GM18951 (cell line): Measurements from ENCODE around the gene SMCHD1.
"Not testable (repeated sequence)": the region's sequence is repeated elsewhere in the genome, so short reads cannot be mapped to it uniquely, and the experiment has no call there.

ENCODE experiments used
- POLR2A ChIP-seq: IDR thresholded peaks from 4 replicates; pipeline ENCODE4 v1.6.1; 2011; ENCODE audit warnings: mild to moderate bottlenecking; ENCODE audit not compliant: insufficient read length, insufficient read depth; ENCODE audit errors: extremely low read depth
- in situ Hi-C: fragments of 300-500 bp; cut with MboI; formaldehyde crosslinking; loops from one replicate; pipeline ENCODE4 v1.12.0; 2022; ENCODE audit warnings: low sequenced_read_pairs, mixed read lengths, inconsistent platforms; ENCODE audit not compliant: unreplicated experiment

The SMCHD1 gene

DNA sequence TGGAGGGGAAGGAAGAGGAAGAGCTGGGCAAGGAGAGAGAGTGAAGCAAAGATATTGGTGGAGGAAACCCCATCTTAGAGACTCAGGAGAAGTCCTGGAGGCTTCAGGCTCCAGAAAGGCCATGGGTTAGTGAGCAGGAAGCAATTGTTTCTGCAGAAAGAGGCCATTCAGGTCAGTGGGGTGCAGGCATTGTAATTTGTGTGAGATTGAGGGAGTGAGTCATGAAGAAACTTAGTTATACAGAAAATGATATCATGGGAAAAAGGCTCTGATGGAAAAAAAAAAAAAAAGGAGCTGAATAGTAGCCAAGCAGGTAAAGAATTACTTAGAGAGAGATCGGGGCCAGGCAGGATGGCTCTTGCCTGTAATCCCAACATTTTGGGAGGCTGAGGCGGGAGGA is 195.3 kb downstream of the SMCHD1 start:
- in situ Hi-C loops: no loop called here
- no peak for TF ChIP-seq POLR2A

DNA sequence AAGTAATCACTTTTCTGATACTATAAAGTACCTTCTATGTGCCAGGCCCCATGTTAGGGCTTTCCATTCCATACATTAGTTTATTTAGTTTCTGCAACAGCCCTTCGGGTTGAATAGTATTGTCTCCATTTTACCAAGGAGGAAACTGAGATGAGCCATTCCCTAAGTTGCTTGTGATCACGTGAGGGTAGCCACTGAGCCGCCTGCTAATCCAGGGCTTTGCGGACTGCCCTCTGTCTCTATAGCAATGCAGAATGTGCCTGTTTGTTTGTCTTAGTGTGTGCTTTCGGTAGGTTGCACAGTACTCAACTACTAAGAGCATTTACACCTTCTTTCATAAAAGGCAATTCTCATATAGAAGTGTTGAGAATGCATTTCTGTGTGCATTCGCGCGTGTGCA is 196.2 kb downstream of the SMCHD1 start:
- in situ Hi-C loops: no loop called here
- no peak for TF ChIP-seq POLR2A

DNA sequence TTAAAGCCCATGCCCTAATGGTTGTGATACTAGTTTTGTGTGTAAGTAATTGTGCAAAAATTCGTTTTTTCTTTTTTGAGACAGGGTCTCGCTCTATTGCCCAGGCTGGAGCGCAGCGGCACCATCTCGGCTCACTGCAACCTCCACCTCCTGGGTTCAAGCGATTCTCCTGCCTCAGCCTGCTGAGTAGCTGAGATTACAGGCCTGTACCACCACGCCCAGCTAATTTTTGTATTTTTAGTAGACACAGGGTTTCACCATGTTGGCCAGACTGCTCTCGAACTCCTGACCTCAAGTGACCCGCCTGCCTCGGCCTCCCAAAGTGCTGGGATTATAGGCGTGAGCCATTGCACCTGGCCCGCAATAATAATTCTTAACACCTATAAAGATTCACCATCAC is 196.9 kb downstream of the SMCHD1 start:
- in situ Hi-C loops: not testable (repeated sequence)

DNA sequence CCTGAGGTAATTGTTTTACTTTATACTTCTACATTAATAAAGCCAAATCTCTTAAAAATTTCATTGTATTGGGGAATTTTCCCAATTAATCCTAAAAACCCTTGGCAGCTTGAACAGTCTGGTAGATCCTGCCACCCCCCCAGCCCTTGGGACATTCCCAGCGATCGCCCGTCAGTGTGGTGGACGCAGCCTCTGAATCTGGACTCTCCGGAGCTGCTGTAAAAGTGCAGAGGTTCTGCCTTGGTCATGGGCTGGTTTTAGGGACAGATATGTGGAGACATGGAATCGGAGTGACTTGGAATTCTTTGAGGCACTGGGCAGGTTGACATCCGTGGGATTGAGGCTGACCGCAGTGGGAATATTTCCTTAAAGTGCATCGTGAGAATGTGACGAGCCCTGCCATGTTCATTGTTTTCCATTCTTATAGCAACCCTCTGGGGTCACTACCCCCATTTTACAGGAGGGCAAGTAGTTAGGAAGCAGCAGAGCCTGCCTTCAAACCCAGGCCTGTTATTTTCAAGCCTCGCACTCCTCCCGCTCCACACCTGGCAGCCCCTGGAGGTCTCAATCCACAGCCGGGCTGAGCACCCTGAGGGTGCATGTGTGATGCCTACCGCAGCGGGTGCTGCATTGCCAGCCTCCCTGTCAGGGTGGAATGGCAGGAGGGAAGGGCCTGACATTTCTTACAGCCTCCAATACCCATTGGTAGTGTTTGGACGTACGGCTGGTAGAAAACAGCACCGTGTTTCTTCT is 197.8 kb downstream of the SMCHD1 start:
- in situ Hi-C loops: no loop called here
- no peak for TF ChIP-seq POLR2A

DNA sequence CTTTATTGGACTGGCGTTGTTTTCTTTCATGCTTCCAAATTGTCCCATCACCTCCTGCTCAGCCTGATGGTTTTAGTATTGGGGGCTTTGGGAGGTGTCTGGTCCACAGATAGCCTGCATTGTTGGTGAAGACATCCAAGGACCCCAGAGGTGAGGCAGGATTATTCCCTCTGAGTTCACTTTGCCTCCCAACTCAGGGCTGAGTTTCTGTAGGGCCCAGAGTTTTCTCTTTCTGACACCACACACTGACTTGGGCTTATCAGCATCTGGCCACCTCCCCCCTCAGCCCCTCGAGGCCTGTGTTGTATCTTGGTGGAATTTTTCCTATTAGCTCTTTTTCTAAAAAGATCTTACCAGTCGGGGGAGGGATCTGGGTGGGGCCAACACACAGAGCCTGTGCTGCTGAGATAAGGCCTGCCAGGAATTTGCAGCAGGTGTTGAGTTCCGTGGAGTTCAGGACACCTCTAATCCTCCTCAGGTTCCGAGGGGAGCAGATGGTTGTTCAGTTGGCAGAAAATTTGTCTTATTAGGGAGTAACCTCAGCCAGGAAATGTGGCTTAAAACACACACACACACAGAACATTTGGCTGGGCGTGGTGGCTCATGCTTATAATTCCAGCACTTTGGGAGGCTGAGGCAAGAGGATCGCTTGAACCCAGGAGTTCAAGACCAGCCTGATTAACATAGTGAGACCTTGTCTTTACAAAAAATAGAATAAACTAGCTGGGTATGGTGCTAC is 198.6 kb downstream of the SMCHD1 start:
- TF ChIP-seq POLR2A: no peak
- in situ Hi-C loops: no loop called here
